SU-DHL-6 (cell line): ENCODE data around the gene GOLGA6D.
"Not testable (repeated sequence)": the region's sequence is repeated elsewhere in the genome, so short reads cannot be mapped to it uniquely, and the experiment has no call there.

ENCODE experiments used
- H2AFZ ChIP-seq: fragments of 200-600 bp; sonication (generic); 2 replicates; pipeline ENCODE4 v1.6.1; 2014; ENCODE audit warnings: low read depth, mild to moderate bottlenecking, moderate library complexity, mixed read lengths, antibody characterized with exemption, low read length; ENCODE audit not compliant: severe bottlenecking
- H3F3A ChIP-seq: fragments of 200-600 bp; shearing (Covaris generic); 2 replicates; pipeline ENCODE4 v1.6.0; 2016; ENCODE audit warnings: antibody characterized with exemption, mild to moderate bottlenecking; ENCODE audit not compliant: insufficient read depth
- H3K27ac ChIP-seq: fragments of 200-600 bp; sonication (generic); 2 replicates; pipeline ENCODE4 v1.5.1; 2016; ENCODE audit warnings: low read depth, mild to moderate bottlenecking, low read length, moderate library complexity, mixed read lengths
- H3K27me3 ChIP-seq: fragments of 200-600 bp; sonication (generic), shearing (Covaris generic); 2 replicates; pipeline ENCODE4 v1.6.0; 2014; ENCODE audit warnings: mild to moderate bottlenecking, low read length
- H3K36me3 ChIP-seq: fragments of 200-600 bp; sonication (generic); 2 replicates; pipeline ENCODE4 v1.6.1; 2014; ENCODE audit warnings: mild to moderate bottlenecking, low read length, mixed read lengths
- H3K4me2 ChIP-seq: fragments of 300-600, 200-600 bp; shearing (Covaris generic), sonication (generic); 2 replicates; pipeline ENCODE4 v1.6.0; 2014; ENCODE audit warnings: low read length, low read depth, mild to moderate bottlenecking; ENCODE audit not compliant: poor library complexity, severe bottlenecking
- H3K4me3 ChIP-seq: fragments of 200-600 bp; sonication (generic); 2 replicates; pipeline ENCODE4 v1.5.1; 2014; ENCODE audit warnings: antibody characterized with exemption, low read length, mild to moderate bottlenecking, mixed read lengths; ENCODE audit not compliant: insufficient read depth, poor library complexity, severe bottlenecking
- H3K79me2 ChIP-seq: fragments of 200-600 bp; sonication (generic); 2 replicates; pipeline ENCODE4 v1.6.1; 2014; ENCODE audit warnings: mild to moderate bottlenecking, low read length, moderate library complexity; ENCODE audit not compliant: insufficient read depth
- H3K9ac ChIP-seq: fragments of 200-600 bp; sonication (generic); 2 replicates; pipeline ENCODE4 v1.7.0; 2014; ENCODE audit warnings: mild to moderate bottlenecking, low read length
- H3K9me2 ChIP-seq: fragments of 200-600 bp; sonication (generic); replicated peaks from 2 replicates; pipeline ENCODE4 v1.6.1; 2014; ENCODE audit warnings: low read length; ENCODE audit not compliant: insufficient read depth
- H3K9me3 ChIP-seq: fragments of 200-600 bp; sonication (generic); 2 replicates; pipeline ENCODE4 v1.6.1; 2014; ENCODE audit warnings: low read length, mixed read lengths; ENCODE audit not compliant: insufficient read depth
- H4K20me1 ChIP-seq: fragments of 200-600 bp; sonication (generic); 2 replicates; pipeline ENCODE4 v1.6.1; 2014; ENCODE audit warnings: low read depth, mild to moderate bottlenecking, antibody characterized with exemption, low read length, moderate library complexity, mixed read lengths
- TF ChIP-seq, protein P1 (sequence below): fragments of 200-600 bp; sonication (generic); IDR thresholded peaks from one replicate; pipeline ENCODE4 v1.5.1; 2017; ENCODE audit warnings: antibody characterized with exemption, mild to moderate bottlenecking, low read length, moderate library complexity; ENCODE audit not compliant: insufficient read depth, poor library complexity, severe bottlenecking

The GOLGA6D gene

DNA sequence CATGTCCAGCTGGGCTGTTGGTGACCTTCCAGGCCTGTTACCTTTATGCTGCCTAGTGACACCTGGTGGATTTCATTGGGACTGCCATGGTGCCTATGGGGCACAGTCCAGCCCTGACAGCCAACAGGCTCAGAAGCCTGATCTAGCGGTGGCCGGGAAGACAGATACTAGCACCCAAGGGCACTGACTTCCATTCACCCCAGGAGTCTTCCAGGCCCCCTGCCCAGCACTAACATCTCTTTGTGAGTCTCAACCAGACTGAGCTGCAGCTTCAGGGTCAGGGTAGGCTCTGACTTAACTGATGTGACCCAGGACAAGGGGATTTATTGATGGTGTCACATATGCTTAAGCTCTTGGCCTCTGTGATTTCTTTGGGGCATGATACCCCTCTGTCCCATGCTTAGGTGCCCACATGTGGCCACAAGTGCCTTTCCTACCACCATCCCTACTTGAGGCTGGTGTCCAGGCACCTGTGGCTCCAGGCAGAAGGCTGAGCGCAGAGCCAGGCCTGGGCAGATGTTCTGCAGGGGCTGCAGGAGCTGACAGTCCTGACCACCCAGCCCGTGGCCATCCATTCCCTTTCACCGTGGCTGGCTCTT is 8.0 kb upstream of the GOLGA6D start:
- H3K36me3 ChIP-seq, H3K9me2 ChIP-seq, H3K27me3 ChIP-seq, H3K79me2 ChIP-seq, H4K20me1 ChIP-seq, H3K27ac ChIP-seq, H3K4me2 ChIP-seq, H3K9me3 ChIP-seq, H3F3A ChIP-seq, H2AFZ ChIP-seq, H3K4me3 ChIP-seq, H3K9ac ChIP-seq: not testable (repeated sequence)
- TF ChIP-seq, protein P1, sequence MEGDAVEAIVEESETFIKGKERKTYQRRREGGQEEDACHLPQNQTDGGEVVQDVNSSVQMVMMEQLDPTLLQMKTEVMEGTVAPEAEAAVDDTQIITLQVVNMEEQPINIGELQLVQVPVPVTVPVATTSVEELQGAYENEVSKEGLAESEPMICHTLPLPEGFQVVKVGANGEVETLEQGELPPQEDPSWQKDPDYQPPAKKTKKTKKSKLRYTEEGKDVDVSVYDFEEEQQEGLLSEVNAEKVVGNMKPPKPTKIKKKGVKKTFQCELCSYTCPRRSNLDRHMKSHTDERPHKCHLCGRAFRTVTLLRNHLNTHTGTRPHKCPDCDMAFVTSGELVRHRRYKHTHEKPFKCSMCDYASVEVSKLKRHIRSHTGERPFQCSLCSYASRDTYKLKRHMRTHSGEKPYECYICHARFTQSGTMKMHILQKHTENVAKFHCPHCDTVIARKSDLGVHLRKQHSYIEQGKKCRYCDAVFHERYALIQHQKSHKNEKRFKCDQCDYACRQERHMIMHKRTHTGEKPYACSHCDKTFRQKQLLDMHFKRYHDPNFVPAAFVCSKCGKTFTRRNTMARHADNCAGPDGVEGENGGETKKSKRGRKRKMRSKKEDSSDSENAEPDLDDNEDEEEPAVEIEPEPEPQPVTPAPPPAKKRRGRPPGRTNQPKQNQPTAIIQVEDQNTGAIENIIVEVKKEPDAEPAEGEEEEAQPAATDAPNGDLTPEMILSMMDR = peak; percentile 27

DNA sequence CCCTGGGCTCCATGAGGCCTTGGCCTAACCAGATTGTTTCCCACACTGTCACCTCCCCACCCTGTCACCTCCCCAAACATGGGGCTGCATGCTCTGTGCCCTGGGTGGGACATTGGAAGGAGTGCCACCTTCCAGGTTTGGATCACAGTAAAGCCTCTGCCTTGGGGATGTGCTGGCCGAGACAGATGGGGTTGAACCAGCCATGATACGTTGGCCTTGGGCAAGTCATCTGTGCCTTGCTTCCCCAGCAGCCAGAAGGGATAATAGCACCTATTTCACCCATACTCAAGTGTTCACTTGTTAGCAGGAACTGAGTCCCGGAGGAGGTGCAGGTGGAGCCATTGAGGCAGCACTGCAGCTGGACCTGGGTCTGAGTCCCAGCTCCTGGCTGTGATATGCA is 7.0 kb upstream of the GOLGA6D start:
- not testable (repeated sequence) for H3K27me3 ChIP-seq, H3K4me2 ChIP-seq, H2AFZ ChIP-seq, H3K27ac ChIP-seq, H3K9ac ChIP-seq, H4K20me1 ChIP-seq, H3F3A ChIP-seq, H3K9me2 ChIP-seq, H3K9me3 ChIP-seq, H3K36me3 ChIP-seq, H3K79me2 ChIP-seq, H3K4me3 ChIP-seq

DNA sequence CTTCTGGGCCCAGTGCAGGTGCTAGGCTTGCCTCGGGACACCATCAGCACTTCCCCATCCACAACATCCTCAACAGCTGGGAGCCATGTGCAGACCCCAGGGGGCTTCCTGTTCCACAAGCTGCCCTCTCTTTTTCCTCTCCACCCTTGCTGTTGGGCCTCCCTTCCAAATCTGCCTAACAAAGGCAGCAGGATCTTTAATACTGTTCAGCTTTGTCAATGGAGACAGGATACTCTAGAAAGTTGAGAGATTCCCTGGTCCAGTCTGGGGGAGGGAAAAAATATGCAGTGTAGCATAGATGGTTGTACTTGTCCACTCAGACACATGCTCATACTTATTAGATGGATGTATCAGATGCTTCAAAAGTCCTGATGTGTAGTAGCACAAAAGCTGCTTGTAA is 4.1 kb upstream of the GOLGA6D start:
- not testable (repeated sequence) for H4K20me1 ChIP-seq, H3K9ac ChIP-seq, H3K27ac ChIP-seq, H3K4me2 ChIP-seq, H3K27me3 ChIP-seq, H2AFZ ChIP-seq, H3F3A ChIP-seq, H3K36me3 ChIP-seq, H3K9me2 ChIP-seq, H3K9me3 ChIP-seq, H3K4me3 ChIP-seq, H3K79me2 ChIP-seq

DNA sequence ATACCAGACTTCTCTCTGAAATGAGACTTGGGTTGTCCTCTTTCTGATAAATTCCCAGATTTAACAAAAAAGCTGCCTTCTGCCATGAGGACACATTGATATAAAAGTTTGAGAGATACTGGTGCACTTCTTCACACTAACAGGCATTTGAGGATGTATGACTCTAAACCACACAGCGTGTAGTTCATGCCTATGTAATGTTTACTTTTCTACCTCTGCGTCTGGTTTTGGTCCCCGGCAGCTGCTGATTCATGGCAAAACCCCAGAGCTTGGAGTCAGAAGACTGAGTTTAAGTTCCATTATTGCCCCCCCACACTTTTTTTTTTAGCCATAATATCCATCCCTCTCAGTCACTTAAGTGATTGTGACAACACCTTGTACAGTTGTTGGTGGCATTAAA is 1.5 kb downstream of the GOLGA6D start:
- H3K9me2 ChIP-seq, H3K27ac ChIP-seq, H3K4me2 ChIP-seq, H2AFZ ChIP-seq, H3F3A ChIP-seq, H3K9ac ChIP-seq, H3K27me3 ChIP-seq, H3K9me3 ChIP-seq, H3K36me3 ChIP-seq, H4K20me1 ChIP-seq, H3K4me3 ChIP-seq, H3K79me2 ChIP-seq: not testable (repeated sequence)

DNA sequence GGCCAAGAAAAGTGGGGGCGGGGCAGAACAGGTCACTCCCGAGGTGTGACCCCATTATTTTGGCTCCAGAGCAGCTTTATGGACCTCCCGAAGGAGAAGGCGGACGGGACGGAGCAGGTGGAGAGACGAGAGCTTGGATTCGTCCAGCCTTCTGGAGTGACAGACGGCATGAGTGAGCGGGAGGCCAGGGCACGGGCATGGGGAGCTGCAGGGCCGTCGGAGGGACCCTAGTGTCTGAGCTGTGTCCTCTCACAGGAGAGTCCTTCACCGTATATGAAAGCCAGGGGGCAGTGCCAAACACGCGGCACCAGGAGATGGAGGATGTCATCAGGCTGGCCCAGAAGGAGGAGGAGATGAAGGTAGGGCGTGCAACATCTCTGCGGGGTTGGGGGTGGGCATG is 11.0 kb downstream of the GOLGA6D start:
- H3F3A ChIP-seq, H3K27ac ChIP-seq, H2AFZ ChIP-seq, H3K4me3 ChIP-seq, H3K4me2 ChIP-seq, H3K9ac ChIP-seq, H3K27me3 ChIP-seq, H3K36me3 ChIP-seq, H4K20me1 ChIP-seq, H3K79me2 ChIP-seq, H3K9me2 ChIP-seq, H3K9me3 ChIP-seq: not testable (repeated sequence)

DNA sequence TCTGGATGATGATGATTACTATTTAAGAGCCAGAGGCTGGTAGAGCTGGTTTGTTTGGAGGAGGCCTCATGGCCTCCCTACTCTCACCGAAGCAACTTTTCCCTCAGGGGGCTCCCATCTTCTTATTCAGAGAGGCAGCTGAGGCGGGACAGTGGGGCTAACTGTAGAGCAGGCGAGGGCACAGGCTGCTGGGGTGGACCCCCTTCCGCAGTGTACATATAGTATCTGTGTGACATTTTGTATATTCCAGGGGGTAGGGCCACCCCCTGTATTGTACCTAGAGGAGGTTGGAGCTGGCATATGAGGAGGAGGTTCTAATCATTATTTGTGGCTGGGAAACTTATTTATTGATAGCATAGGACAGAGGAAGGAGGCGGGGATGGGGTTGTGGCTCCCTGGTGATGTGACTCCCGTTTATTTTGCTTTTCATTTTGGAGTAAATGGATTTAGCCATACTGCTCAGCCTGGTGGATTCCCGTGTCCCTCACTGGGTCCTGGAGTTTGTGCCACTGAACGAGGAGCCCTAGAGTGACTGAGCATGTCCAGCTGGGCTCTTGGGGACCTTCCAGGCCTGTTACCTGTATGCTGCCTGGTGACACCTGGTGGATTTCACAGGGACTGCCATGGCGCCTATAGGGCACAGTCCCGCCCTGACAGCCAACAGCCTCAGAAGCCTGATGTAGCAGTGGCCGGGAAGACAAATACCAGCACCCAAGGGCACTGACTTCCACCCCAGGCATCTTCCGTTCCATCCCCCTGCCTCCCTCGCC is 16.1 kb downstream of the GOLGA6D start:
- not testable (repeated sequence) for H3K9me3 ChIP-seq, H3K9ac ChIP-seq, H2AFZ ChIP-seq, H3K79me2 ChIP-seq, H3K36me3 ChIP-seq, H3K9me2 ChIP-seq, H3K27me3 ChIP-seq, H3F3A ChIP-seq, H3K4me3 ChIP-seq, H3K27ac ChIP-seq, H3K4me2 ChIP-seq, H4K20me1 ChIP-seq
